ENCODE data around the gene TGIF2. TPM values are rescaled to one million over a fixed set of nuclear protein-coding genes. Genes with fewer than 3 reads are reported as not detected.

Gene TGIF2
- total and polyA plus RNA-seq, 2 of the 13 experiments (the other 11 are each of a cell fraction or from before 2014, with no cell fraction given) = 41.3 to 53.9 TPM

DNA sequence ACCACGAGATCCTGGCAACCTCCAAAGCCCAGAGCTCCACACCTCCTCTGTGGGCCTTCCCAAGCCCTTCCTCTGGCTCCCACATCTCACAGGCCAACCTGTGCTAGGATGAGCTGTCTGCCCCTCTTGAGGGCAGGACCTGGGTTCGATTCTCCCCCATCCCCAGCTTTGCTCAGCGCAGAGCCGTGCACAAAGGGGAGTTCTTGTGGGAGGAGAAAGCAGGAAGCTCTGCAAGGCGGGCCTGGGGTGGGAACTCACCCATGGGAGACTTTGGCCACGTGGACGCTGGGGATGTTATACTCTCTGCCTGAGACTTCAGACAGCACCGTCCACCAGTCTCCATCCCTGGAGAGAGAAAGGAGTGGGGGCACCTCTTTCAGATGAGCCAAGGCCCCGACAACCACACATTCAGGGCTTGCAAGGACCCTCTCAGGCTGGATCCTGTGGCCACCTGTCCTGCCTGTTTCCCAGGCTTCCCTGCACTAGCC lies 59.9 kb downstream of the TGIF2 start (continued):
- TF ChIP-seq THAP7 (CRISPR knock-in tag; IDR thresholded peaks at IDR 0.05) (no peak), ZNF124 (CRISPR knock-in tag; IDR thresholded peaks at IDR 0.05) (peak; percentile 12; the same call in 1 of the 2 replicates), FOXM1 (CRISPR knock-in tag; IDR thresholded peaks at IDR 0.05) (0 out of 2 replicates have a peak, but pooled peaks have one; percentile 6), SMAD9 (CRISPR knock-in tag; IDR thresholded peaks at IDR 0.05) (0 out of 2 replicates have a peak, but pooled peaks have one; percentile 32), STAG1 (CRISPR knock-in tag; IDR thresholded peaks at IDR 0.05) (no peak), TFDP2 (CRISPR knock-in tag; IDR thresholded peaks at IDR 0.05) (0 out of 2 replicates have a peak, but pooled peaks have one; percentile 3), ZNF660 (CRISPR knock-in tag; IDR thresholded peaks at IDR 0.05; ENCODE audit: borderline replicate concordance, low read depth) (no peak), NFE2L1 (CRISPR knock-in tag; IDR thresholded peaks at IDR 0.05; ENCODE audit: borderline replicate concordance) (no peak), HIVEP1 (CRISPR knock-in tag; IDR thresholded peaks at IDR 0.05) (no peak), ZNF607 (CRISPR knock-in tag; IDR thresholded peaks at IDR 0.05; ENCODE audit: borderline replicate concordance) (no peak), SNAPC2 (CRISPR knock-in tag; IDR thresholded peaks at IDR 0.05) (no peak), MEIS1 (CRISPR knock-in tag; IDR thresholded peaks at IDR 0.05; ENCODE audit: borderline replicate concordance) (no peak), SKIL (CRISPR knock-in tag; IDR thresholded peaks at IDR 0.05; ENCODE audit: borderline replicate concordance) (no peak)
- TF ChIP-seq, protein P1, sequence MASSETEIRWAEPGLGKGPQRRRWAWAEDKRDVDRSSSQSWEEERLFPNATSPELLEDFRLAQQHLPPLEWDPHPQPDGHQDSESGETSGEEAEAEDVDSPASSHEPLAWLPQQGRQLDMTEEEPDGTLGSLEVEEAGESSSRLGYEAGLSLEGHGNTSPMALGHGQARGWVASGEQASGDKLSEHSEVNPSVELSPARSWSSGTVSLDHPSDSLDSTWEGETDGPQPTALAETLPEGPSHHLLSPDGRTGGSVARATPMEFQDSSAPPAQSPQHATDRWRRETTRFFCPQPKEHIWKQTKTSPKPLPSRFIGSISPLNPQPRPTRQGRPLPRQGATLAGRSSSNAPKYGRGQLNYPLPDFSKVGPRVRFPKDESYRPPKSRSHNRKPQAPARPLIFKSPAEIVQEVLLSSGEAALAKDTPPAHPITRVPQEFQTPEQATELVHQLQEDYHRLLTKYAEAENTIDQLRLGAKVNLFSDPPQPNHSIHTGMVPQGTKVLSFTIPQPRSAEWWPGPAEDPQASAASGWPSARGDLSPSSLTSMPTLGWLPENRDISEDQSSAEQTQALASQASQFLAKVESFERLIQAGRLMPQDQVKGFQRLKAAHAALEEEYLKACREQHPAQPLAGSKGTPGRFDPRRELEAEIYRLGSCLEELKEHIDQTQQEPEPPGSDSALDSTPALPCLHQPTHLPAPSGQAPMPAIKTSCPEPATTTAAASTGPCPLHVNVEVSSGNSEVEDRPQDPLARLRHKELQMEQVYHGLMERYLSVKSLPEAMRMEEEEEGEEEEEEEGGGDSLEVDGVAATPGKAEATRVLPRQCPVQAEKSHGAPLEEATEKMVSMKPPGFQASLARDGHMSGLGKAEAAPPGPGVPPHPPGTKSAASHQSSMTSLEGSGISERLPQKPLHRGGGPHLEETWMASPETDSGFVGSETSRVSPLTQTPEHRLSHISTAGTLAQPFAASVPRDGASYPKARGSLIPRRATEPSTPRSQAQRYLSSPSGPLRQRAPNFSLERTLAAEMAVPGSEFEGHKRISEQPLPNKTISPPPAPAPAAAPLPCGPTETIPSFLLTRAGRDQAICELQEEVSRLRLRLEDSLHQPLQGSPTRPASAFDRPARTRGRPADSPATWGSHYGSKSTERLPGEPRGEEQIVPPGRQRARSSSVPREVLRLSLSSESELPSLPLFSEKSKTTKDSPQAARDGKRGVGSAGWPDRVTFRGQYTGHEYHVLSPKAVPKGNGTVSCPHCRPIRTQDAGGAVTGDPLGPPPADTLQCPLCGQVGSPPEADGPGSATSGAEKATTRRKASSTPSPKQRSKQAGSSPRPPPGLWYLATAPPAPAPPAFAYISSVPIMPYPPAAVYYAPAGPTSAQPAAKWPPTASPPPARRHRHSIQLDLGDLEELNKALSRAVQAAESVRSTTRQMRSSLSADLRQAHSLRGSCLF (CRISPR knock-in tag; IDR thresholded peaks at IDR 0.05; ENCODE audit: borderline replicate concordance) = no peak
- TF ChIP-seq, protein P2, sequence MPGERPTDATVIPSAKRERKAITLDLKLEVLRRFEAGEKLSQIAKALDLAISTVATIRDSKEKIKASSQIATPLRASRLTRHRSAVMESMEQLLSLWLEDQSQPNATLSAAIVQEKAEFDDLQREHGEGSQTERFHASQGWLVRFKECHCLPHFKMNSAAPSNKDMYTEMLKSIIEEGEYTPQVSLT (CRISPR knock-in tag; IDR thresholded peaks at IDR 0.05; ENCODE audit: borderline replicate concordance, low read depth) = no peak
- TF ChIP-seq, protein P3, sequence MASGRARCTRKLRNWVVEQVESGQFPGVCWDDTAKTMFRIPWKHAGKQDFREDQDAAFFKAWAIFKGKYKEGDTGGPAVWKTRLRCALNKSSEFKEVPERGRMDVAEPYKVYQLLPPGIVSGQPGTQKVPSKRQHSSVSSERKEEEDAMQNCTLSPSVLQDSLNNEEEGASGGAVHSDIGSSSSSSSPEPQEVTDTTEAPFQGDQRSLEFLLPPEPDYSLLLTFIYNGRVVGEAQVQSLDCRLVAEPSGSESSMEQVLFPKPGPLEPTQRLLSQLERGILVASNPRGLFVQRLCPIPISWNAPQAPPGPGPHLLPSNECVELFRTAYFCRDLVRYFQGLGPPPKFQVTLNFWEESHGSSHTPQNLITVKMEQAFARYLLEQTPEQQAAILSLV (CRISPR knock-in tag; IDR thresholded peaks at IDR 0.05; ENCODE audit: borderline replicate concordance) = no peak
